BLaER1 treated with 17β-estradiol and CSF1 and Interleukin-3, amounts not matched to agents 10 nM and 100 nM (cell line): Measurements from ENCODE around the gene SLC25A6.
A peak's percentile ranks its signal among the peaks of the same experiment; 100 is the strongest.

Source experiments
- H3K27ac ChIP-seq, 11 experiments: shearing (Covaris generic); formaldehyde crosslinking; 2 replicates each; pipeline ENCODE4 v1.8.1; 2022
- H3K27me3 ChIP-seq, 11 experiments: shearing (Covaris generic); formaldehyde crosslinking; 2 replicates each; pipeline ENCODE4 v1.8.1; 2022
- H3K36me3 ChIP-seq, 11 experiments: shearing (Covaris generic); formaldehyde crosslinking; 2 replicates each; pipeline ENCODE4 v1.8.1; 2022
- H3K4me1 ChIP-seq, 10 experiments: shearing (Covaris generic); formaldehyde crosslinking; 2 replicates each; pipeline ENCODE4 v1.8.1; 2022
- H3K4me2 ChIP-seq, 11 experiments: shearing (Covaris generic); formaldehyde crosslinking; 2 replicates each; pipeline ENCODE4 v1.8.1; 2022
- H3K4me3 ChIP-seq, 10 experiments: shearing (Covaris generic); formaldehyde crosslinking; 2 replicates each; pipeline ENCODE4 v1.8.1; 2022
- H3K9ac ChIP-seq, 11 experiments: shearing (Covaris generic); formaldehyde crosslinking; 2 replicates each; pipeline ENCODE4 v1.8.1; 2022
- H3K9me3 ChIP-seq, 11 experiments: shearing (Covaris generic); formaldehyde crosslinking; replicated peaks in 1 of 11; 2 replicates each; pipeline ENCODE4 v1.8.1; 2022
- H4K20me1 ChIP-seq, 11 experiments: shearing (Covaris generic); formaldehyde crosslinking; 2 replicates each; pipeline ENCODE4 v1.8.1; 2022
- Cebpa-rat ChIP-seq, 11 experiments: shearing (Covaris generic); IDR thresholded peaks; 2 replicates each; pipeline ENCODE4 v1.8.1; 2022

SLC25A6 gene

GRCh38 chrX:1336331-1336943 is 55.5 kb downstream of the SLC25A6 start, which contains the start of gene IL3RA:
Gene IL3RA (plus strand): TSS chrX:1336785. CDS start chrX:1341766, 4,981 bp downstream.
- H3K4me2 ChIP-seq, result peak within 1 kb of the TSS; percentile 70 to 90 (median 82)

More at GRCh38 chrX:1336331-1336943, 55.5 kb downstream of the SLC25A6 start, which contains the start of gene IL3RA:
- H3K27me3 ChIP-seq, result no peaks in the 10 kb centered on the region
- peak within 1 kb of the TSS; percentile 59 to 82 (median 76) for H3K4me3 ChIP-seq
- TF ChIP-seq Cebpa-rat (IDR thresholded peaks at IDR 0.05), result peak; percentile 75 to 95 (median 93)
- peak within 1 kb of the TSS; percentile 84 to 96 (median 93) for H3K27ac ChIP-seq
- H3K36me3 ChIP-seq, result peaks cover 2 to 43% (median 37%) of the 10 kb centered on the region in 11 experiments; a peak in 21 of 22 replicates
- H3K9ac ChIP-seq, result peak within 1 kb of the TSS; percentile 85 to 93 (median 88)
- H4K20me1 ChIP-seq, result peaks cover 0 to 31% (median 14%) of the 10 kb centered on the region in 11 experiments; a peak in 15 of 22 replicates
- H3K4me1 ChIP-seq, result peaks cover 45 to 69% (median 63%) of the 10 kb centered on the region in 10 experiments
- peaks cover 11 to 52% (median 16%) of the 10 kb centered on the region in 11 experiments for H3K9me3 ChIP-seq
